ENCODE data around the gene TRIM62.
"Not testable (repeated sequence)": the region's sequence is repeated elsewhere in the genome, so short reads cannot be mapped to it uniquely, and the experiment has no call there.

TRIM62 gene

DNA sequence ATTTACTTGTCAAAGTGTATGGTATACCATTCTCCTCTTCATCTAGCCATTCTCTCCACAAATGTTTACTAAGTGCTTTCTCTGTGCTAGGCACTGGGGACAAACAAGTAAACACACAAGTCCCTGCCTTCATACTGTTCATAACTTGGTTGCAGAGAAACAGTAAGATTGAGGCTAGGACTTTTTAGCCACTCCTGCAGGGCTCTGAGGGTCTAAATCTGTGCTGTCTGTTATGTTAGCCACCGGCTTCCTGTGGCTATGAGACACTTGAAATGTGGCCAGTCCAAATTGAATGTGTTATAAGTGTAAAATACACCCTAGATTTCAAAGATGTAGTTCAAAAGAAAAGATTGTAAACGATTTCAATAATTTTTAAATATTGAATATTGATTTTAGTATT is 50.7 kb downstream of the TRIM62 start:
- DNase-seq: no peak

DNA sequence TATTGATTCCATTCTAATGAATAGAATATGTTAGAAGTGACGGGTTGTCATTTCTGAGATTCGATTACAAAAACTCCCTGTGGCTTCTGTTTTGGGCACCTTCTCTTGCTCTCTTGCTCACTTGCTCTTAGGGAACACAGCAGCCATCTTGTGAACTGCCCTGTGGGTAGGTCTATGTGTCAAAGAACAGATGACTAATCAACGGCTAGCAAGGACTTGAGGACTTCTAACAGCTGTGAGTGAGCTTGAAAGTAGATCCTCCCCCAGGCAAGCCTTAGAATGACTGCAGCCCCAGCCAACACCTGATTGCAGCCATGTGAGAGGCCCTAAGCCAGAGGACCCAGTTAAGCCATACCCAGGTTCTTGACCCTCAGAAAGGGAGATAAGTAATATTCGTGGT is 51.5 kb downstream of the TRIM62 start:
- DNase-seq: peak; percentile 30

DNA sequence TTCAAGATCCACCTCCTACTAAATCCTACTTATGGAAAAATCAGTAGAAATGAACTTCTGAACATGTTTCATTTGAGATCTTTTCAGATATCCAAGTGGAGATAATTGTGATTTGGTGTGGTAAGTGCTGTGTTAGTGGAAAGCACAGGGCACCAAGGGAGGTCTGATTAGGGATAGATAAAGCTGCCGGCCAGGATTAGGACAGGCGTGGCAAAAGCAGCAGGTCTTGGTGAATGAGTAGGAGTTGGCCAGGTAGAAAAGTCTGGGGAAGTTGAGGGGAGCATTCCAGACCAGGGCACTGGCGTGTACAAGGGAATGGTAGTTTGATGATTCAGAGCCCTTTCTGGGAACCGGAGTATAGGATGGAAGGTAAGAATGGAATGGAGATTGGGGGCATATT is 53.1 kb downstream of the TRIM62 start:
- peak; percentile 16 for DNase-seq

DNA sequence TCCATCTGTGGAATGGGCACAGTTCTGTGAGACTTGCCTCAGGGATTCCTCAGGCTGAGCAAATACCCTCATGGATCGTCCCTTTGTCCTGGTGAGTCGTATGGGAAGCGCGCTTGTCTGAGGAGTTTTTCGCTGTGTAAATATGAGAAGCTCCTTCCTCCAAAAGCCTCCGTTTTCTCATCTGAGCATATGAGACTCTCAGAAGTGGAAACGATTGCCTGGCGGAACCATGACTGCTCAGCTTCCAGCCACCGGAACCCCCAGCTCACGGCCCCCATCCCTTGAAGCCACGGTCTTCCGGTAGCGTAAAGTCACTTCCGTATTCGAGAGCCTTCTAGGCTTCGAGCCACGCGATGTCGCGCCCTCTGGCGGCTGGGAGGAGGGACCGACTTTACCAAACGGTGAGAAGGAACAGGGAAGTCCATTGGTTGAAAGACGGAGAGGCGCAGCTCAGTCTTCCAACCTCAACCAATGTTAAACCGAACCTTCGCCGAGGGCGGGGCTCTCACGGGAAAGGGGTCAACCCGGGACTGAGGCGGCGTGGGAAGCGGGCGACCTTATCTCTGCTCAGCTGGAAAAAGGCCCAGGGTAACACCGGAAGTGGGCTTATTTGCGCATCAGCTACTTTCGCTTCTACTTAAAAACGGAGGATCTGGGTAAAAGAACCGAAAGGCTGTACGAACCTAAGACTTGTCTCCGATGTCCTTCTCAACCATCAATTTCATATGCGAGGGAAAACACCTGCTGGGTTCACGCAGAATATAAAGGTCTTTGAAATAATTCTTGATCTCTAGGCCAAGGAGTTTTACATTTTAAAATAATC is 54.6 kb downstream of the TRIM62 start:
- DNase-seq: peak; percentile 100

DNA sequence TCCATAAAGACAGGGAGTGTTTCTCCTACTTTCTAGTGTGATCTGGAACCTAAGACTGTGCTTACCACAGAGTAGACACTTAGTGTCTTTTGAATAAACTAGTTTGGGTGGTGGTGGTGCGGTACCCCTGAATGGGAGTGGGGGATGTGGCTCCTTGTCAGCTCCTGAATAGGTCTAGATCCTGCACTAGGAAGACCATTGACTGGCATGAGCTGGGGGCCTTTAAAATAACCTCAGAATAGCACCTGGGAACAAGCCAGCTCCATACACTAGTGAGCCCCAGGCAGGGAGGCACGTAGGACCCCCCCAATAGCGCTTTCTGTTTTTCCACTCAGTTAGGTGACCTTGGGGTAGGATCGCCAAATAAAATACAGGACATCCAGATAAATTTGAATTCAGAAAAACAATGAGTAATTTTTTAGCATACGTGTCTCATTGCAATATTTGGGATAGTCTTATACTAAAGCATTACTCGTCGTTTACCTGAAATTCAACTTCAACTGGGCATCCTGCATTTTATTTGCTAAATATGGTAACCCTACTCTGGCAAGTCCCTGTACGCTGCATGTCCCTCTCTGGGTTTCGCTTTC is 55.3 kb downstream of the TRIM62 start:
- no peak for DNase-seq

DNA sequence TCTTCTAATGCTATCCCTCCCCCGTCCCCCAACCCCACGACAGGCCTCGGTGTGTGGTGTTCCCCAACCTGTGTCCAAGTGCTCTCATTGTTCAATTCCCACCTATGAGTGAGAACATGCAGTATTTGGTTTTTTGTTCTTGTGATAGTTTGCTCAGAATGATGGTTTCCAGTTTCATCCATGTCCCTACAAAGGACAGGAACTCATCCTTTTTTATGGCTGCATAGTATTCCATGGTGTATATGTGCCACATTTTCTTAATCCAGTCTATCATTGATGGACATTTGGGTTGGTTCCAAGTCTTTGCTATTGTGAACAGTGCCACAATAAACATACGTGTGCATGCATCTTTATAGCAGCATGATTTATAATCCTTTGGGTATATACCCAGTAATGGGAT is 57.2 kb downstream of the TRIM62 start:
- DNase-seq: not testable (repeated sequence)

DNA sequence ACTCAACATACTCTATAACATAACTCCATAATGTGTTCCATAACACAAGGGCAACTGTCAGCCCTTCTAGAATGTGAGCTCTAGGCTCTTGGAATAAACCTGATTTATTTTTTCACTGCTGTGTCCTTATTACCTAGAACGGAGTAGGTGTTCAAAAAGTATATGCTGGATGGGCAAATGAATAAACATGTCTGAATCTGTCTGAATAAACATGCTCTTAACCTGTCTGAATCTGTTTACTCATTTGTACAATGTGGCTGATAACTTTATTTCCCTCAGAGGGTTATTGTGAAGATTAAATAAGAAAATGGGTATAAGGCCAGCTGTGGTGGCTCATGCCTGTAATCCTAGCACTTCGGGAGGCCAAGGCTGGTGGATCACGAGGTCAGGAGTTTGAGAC is 58.6 kb downstream of the TRIM62 start:
- no peak for DNase-seq

DNA sequence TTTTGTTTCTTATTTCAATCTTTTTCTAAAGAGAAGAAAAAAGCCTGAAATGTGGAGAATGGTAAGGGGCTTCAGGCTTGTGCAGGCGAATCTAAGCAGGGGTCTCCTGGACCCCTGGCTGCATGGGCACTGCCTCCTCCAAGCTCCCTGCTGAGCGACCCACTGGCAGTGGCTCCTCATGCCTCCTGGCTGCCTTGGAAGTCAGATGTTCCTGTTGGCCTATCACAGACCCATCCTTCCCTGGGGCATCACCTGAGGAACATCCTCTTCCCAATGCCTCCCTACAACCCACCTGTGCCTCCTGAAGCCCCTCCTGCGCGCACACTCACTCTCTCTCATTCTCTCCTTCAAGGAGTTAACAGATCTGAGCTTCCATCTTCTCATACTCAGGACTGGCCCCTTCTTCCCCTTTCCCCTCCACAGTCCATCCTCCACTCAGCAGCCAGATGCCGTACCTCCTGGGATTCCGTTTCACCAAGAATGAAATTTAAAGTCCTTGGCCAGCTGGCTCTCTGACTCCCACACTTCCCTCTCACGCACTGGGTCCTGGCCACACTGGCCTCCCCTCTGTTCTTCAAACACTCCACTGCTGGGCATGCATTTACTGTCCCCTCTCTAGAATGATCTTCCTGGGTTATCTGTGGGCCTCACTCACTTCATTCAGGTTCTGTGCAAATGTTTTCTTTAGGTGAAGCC is 59.2 kb downstream of the TRIM62 start:
- DNase-seq: no peak

DNA sequence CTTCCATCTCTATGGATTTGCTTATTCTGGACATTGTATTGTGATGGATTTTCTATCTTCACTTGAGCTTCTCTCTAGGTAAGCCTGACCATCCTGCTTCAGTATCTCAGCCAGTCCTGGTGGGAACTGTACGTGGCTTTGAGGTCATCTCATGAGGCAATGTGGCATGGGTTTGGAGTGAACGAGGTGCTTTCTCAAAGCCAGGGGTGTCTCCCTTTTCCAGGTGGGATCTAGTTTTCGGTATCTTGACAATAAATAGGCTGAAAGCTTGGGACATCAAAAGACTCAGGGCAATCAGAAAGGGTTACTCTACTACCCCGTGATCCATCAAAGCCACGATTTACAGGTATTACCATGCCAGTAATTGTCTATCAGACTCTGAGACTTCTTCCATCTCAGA is 60.1 kb downstream of the TRIM62 start:
- DNase-seq: no peak

DNA sequence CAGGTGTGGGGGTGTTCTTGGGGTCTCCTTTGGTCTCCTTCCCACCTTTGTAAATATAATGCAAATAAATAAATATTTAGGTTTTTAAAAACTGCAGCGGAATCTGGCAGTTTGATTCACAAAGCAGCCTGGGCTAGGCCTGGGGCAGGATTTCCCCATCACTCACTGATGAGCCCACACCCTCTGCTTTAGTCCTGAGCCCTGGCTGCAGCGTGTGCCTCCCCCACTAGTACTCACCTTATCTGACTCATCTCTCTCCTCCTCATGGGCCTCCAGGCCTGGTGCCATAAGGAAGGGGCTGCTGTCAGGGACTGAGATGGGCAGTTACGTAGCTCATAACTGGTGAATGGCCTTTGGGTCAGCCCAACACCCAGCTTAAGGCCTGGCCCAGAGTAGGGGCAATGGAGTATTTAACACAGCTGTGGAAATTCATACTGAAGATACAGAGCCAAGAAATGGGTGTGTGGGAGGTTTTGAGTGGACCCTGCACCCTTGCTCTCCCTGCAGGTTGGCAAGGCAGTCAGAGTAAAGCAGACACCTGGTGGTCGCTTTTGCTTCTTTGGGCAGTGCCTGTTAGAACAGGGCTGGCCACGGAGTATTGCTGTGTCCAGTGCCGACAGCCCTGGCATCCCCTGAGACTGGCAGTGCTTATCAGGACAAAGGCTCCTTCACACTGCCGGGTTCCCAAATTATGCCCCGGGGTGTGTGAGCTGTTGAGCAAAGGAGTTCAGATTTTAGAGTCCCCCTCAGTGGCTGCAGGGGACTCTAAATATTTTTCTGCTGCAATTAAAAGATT is 61.2 kb downstream of the TRIM62 start:
- DNase-seq: peak; percentile 59

DNA sequence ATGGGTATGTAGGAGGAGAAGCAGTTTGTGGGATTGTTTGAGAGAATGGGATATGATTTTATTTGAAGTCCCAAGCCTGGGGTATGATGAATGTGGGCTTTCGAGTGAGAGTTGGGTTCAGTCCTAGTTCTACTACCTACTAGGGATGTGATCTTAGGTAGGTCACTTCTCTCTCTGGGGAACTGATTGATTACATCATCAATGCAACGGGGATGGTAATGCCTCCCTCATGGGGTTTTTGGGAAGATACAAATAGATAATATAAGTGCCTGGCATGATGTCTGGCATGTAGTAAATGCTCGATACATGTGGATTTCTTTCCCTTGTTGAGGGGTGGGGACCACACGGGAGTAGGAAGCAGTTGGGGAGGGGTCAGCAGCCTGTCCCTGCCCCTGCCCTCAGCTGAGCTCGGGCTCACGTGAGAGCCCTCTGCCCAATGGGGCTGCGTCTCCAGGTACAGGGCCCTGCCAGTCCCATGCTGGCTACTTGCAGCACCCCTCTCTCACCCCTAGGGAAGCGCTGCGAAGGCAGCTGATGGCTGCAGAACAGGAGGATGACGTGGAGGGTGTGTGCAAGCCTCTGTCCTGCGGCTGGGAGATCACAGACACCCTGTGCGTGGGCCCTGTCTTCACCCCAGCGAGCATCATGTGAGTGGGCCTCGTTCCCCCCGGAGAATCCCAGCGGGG is 62.2 kb downstream of the TRIM62 start:
- DNase-seq: no peak

DNA sequence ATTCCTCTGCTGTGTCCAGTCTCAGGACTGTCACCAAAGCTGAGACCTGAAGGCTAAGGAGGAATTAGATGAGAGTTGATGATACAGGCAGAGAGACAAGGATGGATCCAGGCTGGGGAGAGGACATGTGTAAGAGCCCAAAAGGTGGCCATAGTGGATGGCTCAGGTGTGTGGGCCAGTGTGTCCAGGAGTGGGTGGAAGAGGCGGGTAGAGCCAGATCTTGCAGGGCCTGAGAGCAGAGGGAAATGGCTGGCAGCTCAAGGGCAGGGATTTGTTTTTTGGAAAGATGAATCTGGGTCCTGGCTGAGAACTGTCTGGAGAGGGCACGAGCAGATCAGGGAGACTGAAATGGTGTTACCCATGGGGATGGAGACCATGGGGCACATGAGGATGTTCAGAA is 62.8 kb downstream of the TRIM62 start:
- DNase-seq: no peak

DNA sequence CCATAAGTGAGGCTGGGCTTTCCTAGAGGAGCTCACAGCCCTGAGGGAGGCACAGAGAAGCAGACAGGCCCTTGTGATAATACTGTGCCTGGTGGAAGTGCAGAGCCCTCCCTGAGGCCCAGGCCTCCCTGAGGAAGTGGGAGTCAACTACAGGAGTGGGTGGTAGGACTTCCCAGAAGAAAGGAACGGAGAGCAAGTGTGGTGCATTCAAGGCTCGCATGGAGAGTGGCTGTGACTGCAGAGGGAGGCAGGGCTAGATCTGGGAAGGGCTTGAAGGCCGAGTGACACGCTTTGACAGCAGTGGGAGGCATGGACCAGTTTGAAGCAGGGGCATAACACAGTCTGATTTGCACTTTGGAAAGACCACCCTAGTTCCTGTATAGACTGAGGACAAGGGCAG is 63.6 kb downstream of the TRIM62 start:
- no peak for DNase-seq

DNA sequence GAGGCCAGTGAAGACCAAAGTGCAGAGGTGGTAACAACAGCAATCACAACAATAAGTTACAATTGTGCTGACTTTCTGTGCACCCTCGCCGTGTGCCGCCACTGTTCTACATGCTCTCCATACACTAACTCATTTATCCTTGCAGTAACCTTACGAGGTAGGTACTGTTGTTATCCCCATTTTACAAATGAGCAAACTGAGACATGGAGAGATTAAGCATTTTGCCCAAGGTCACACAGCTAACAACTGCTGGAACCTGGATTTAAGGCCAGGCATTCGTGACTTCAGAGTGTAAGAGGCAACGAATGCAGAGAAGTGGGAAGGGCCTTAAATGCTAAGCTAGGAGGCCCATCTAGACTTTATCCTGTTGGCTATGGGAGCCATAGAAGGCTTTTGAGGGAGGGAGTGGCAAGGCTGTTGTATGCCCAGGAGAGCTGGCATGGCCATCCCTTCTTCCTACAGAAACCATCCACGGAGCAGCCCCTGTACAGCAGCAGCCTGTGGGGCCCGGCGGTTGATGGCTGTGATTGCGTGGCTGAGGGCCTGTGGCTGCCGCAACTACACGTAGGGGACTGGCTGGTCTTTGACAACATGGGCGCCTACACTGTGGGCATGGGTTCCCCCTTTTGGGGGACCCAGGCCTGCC is 64.3 kb downstream of the TRIM62 start:
- DNase-seq: no peak

DNA sequence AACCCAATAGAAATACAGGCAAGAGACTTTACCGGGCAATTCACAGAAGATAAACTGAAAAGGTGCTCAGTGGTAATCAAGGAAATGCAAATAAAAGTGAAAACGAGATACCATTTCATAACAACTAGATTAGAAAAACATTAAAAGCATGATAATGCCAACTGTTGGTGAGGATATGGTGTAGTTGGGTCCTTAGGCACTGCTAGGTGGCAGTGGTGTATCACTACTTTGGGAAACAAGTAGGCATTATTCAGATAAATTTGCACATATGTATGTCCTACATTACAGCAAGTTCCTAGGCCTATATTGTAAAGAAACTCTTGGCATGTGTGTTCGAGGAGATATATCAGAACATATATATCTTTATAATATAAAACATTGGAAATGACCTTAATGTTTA is 69.9 kb downstream of the TRIM62 start:
- DNase-seq: peak; percentile 37

DNA sequence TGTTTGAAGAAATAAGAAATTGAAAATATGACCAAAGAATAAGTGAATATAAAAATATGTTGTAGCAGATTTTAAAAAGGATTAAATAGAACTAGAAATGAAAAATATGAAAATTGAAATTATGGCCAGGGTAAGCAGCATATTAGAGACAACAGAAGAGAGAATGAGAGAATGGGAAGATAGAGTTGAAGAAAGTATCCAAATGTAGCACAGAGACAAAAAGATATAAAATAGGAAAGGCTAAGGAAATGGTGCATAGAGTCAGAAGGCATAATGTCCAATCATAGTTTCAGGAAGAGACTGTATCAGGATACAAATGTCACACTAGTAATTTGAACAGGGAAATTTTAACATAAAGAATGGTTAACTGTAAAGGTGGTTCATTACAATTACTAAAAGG is 71.4 kb downstream of the TRIM62 start:
- no peak for DNase-seq

DNA sequence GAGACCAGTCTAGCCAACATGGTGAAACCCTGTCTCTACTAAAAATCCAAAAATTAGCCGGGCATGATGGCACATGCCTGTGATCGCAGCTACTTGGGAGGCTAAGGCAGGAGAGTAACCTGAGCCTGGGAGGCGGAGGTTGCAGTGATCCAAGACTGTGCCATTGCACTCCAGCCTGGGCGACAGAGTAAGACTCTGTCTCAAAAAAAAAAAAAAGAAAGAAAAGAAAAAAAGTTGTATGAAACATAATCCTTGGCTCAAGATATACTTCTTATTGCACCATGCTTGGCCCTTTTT is 81.8 kb downstream of the TRIM62 start:
- not testable (repeated sequence) for DNase-seq

DNA sequence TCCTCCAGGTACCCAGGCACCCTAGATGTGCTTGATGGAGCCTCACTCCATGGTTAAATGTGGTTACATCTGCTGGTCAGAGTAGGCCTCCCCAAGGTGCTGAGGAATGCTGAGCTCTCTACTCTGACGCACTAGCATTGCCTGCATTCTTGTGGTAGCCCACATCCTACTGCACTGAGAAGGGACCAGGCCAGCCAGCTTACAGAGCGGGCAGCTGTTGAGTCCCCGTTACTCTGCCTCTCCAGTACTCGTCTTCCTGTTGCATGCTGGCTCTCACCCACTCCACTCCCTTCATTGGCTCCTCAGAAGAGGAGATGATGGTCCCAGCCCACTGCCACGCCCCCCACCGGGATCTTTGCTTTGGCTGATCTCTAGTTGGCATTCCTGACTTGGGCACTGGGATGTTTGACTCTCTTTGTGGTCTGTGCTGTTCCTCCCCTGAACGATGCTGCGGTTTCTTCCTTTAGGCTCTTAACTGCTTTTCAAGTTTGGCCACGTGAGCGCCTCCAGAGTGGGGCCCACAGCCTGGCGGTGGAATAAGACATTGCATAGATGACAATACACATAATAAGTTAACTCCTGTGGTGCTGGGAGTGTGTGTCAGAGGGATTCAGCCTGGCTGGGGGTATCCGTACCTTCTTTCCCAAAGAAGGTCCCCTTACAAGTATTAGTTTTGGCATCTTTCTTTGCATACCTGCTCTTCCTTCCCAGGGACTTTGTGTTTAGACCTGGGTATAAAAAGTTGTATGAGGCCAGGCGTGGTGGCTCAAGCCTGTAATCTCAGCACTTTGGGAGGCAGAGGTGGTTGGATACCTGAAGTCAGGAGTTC is 82.3 kb downstream of the TRIM62 start:
- peak; percentile 100 for DNase-seq

DNA sequence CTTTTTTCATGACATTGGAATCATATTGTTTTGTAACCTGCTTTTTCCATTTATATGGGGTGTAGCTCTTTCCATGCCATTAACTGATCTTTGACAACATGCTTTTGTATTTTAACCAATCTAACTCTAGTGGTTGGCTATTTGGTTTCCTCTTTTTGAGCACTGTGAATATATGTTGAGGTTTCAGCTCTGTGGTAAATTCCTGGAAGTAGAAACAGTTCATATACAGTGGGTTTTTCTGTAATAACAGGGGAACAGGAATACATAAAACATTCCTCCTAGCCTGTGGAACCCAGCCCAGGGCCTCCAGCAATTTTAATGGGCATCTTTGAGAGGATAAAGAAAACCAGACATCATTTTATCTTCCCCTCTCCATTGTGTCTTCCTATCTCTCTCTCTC is 83.5 kb downstream of the TRIM62 start:
- no peak for DNase-seq

DNA sequence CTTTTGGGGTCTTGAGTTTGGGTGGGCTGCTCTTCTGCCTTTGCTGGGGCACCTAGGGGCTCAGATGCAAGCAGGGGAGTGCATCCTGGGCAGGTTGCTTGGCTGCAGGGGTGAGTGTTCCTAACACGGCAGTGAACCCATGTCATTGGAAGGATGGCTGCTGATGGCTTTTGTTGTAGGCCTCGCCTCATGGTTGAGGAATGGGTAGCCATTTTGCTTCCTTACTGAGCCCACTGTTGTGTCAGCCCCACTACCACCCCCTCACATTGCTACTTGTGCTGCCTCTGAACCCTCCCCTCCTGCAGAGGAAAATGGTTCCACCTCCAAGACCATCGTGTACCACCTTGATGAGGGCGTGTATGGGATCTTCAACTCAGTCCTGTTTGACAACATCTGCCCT is 84.1 kb downstream of the TRIM62 start:
- DNase-seq: no peak

DNA sequence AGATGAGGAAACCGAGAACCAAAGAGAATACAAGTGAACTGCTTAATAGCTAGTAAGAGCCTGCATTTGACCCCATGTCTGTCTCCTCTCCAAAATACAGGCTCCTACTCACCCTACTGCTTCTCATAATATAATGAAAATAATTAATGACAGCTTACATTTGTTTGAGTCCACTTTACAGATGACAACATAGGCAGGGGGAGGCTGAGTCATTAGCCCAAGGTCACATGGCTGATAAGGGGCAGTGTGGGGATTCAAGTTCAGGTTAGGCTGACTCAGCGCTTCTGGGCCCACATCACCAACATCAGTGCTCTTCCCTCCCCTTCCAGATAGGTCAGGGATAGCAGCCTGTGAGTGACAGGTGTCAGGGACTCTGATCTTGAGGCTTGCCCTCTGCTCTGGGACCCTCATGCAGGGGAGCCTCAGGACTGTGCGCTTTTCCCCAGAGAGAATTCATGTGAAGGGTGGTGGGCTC is 84.7 kb downstream of the TRIM62 start:
- peak; percentile 54 for DNase-seq
